Limb (tissue), 2 donors: ENCODE results near the gene CUL3.
A peak's percentile ranks its signal among the peaks of the same experiment; 100 is the strongest.
"Not testable (repeated sequence)": the region's sequence is repeated elsewhere in the genome, so short reads cannot be mapped to it uniquely, and the experiment has no call there.

Experiments
- DNase-seq, 2 donors: peaks; one replicate each; pipeline ENCODE4 v3.0.0-alpha.2; 2016; ENCODE audit errors: extremely low spot score in 2 of 2

The CUL3 gene

DNA sequence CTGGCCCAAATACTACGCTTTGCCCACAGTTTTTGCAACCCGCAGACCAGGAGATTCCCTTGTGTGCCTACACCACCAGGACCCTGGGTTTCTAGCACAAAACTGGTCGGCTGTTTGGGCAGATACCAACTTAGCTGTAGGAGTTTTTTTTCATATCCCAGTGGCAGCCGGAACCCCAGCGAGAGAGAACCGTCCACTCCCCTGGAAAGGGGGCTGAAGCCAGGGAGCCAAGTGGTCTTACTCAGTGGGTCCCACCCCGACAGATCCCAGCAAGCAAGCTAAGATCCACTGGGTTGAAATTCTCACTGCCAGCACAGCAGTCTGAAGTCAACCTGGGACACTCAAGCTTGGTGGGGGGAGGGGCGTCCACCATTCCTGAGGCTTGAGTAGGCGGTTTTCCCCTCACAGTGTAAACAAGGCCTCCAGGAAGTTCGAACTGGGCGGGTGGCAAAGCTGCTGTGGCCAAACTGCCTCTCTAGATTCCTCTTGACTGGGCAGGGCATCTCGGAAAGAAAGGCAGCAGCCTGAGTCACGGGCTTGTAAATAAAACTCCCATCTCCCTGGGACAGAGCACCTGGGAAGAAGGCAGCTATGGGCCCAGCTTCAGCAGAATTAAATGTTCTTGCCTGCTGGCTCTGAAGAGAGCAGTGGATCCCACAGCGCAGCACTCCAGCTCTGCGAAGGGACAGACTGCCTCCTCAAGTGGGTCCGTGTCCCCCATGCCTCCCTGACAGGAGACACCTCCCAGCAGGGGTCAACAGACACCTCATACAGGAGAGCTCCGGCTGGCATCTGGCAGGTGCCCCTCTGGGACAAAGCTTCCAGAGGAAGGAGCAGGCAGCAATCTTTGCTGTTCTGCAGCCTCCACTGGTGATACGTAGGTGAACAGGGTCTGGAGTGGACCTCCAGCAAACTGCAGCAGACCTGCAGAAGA is 99.8 kb downstream of the CUL3 start:
- DNase-seq, result not testable (repeated sequence)

DNA sequence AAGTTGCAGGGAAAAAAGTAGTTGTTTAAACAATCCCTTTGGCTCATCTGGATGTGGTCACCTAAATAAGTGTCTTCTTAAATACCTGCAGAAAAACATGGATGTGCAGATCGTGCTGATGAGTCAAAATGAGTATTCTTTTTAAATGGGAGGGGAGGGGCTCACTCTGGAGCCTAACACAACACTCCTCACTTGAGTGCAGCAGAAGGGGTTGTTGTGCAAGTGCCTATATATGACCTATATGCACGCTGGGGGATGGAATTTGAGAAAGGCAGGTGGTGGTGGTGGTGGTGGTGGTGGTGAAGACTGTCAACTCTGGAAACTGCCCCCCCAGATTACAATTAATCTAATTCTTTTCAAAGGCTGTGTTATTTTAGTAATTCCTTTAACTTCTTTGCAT is 105.3 kb downstream of the CUL3 start:
- DNase-seq, result no peak

DNA sequence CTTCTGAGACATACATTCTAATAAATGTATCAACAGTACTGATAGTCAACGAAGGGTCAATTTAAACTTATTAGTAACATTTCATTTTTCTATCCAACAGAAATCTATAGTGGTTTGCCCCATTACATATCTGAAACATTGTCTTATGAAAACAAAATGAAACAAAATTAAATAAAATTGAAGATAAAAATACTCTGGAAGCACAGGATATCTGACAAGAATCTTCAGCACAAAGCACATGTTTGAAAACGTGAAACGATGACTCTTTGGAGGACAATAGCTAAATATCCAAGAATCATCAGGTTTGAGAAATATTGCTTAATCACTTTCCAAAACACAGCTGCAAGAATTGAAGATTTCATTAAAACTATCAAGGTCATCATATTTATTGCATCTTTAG is 112.3 kb downstream of the CUL3 start:
- no peak for DNase-seq

DNA sequence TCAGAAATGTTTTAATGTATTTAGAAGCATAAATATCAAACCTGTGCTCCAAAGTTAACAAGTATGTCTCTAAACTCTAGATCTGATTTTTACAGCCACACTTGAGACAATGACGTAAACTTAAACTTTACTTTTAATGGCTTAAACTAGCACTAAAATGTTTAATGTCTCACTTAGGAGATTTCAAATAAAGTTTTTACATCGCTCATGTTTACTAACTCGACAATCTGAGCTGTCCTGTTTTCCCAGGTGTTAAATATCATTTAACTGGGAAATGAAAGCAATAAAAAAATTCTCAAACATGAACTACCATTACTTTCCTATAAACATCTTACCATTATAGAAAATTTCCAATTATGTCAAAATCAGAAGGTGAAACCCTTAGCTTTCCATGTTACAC is 113.0 kb downstream of the CUL3 start:
- DNase-seq, result no peak

DNA sequence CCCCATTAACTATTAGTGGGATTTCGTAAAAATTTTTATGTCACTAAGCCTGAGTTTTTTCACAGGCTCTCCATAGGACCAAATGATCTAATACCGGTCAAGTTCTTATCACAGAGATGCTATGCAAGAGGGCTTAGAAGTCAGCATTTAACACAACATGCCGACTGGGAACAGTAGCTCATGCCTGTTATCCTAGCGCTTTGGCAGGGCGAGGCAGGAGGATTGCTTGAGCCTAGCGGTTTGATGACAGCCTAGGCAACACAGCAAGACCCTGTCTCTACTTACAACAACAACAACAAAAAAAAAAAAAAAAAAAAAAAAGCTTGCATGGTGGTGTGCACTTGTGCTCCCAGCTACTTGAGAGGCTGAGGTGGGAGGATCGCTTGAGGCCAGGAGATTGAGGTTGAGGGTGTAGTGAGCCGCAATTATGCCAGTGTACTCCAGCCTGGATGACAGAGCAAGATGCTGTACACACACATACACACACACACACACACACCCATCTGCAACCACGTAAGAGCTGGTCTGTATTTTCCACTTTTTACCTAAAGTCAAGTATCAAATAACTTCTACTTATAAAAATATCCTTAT is 115.7 kb downstream of the CUL3 start:
- no peak for DNase-seq

DNA sequence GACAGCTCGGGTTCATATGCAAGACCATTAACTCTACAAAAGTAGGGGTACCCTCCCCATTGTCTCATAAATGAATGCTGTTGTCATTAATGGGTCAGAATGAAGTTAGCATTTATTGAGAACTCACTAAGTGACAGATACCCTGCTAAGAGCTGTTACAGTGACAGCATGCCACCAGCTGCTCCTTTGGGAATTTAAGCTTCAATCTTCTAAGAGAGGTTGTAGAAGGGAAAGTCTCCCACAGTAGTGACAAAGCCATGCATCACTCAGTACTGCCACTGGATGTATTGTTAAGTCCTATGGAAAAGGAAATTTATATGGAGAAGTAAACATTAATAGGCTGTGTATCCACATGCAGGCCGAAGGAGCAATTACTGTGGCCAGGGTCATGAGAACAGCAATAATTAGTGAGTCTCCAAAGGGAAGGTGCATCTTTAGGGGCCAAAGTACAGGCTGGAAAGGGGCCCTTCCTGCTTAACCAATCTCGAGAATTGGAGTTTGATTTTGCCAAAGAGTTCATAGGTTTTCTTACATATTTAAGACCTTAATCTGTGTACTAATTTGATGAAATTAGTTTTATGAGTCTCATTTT is 118.8 kb downstream of the CUL3 start:
- DNase-seq, result no peak

DNA sequence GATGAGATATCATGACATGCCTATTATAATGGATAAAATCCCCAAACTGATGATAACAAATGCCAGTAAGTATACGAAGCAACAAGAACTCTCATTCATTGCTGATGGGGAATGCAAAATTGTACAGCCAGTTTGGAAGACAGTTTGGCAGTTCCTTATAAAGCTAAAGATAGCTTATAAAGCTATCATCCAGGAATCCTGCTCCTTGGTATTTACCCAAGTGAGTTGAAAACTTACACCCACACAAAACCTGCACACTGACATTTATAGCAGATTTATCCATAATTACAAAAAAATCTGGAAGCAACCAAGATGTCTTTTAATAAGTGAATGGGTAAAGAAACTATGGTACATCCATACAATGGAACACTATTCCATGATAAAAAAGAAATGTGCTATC is 123.8 kb downstream of the CUL3 start:
- DNase-seq, result no peak

DNA sequence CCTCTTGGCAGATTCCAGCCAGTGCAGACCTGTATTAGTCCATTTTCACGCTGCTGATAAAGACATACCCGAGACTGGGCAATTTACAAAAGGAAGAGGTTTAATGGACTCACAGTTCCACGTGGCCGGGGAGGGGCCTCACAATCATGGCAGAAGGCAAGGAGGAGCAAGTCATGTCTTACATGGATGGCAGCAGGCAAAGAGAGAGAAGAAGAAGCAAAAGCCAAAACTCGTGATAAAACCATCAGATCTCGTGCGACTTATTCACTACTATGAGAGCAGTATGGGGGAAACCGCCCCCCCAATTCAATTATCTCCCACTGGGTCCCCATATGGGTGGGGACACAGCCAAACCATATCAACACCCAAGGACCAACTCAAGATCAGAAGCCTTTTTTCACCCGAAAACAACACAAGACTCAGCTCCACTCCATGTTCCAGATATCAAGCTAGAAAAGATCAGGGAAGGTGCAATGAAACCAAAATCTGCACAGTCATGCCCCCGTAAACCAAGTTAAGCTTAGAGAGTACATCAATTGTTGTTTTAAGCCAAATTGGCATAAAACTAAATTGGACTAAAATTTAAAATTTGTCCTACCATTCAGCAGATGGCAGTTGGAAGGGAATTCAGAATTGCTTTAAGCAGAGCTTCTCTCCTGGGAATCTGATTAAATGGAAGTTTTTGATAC is 127.6 kb downstream of the CUL3 start:
- no peak for DNase-seq

DNA sequence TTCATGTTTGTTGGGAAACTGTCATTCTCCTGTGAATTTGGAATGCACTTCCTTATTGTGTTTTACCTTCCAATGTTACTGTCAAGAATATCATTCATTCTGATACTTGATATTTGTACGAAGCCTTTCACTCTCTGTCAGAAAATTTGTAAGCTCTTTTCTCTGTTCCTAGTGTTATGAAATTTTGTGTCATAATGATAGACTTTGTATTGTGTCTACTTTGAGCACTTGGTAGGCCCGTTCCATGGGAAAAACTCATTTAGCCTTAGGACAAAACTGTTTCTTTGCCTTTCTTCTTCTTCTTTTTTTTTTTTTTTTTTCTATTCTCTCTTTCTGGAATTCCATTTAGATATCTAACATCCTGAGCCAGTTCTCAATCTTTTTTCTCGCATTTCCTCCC is 131.3 kb downstream of the CUL3 start:
- no peak for DNase-seq

DNA sequence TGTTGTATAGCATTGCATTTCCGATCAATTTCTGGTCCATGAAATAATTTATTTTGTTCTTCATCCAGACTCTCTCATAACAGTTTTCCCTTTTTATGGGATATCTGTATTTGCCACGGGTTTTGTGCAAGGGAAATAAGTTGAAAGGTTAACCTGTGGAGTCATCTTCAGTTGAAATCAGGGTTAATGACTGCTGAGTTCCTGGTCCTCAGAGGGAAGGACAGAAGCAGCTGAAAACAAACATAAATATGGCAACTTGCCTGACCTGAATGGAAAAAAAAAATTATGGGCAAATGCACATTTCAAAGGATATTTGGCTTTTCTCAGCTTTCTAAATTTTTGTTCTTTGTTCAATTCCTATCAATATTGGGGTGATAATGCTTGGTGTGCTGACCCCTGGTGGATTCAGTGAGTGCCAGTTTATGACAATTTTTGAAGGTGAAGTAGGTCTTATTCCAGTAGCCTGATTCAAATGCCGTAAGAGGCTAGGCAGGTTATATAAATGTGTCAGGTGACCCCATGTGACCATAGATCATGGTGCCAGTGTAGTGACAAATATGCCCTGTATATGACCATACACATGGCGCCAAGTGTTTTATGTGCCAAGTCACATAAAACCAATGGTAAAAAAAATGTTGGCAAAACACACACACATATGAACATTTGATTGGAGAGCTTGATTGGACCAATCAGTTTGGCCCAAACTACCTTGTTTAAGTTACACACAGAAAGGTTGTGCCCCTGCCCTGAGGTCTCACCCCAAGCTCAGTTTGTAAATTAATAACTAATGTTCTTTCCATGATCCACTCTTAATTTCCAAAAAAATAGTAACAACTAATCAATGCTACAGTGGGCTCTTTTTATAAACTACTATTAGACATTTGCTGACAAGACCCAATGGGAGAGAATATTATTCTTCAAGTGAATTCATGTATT is 135.7 kb downstream of the CUL3 start:
- no peak for DNase-seq

DNA sequence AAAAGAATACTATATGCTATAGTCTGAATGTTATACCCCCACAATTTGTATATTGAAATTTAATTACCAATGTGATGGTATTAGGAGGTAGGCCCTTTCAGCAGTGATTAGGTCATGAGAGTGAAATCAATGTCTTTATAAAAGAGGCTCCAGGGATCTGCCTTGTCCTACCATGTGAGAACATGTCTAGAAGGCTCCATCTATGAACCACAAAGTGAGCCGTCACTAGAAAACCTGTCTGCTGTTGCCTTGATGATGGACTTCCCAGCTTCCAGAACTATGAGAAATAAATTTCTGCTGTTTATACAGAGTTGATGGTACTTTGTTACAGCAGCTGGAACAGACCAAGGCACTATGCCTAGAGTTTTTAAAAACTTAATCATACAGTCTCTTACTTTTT is 136.9 kb downstream of the CUL3 start:
- DNase-seq, result no peak

DNA sequence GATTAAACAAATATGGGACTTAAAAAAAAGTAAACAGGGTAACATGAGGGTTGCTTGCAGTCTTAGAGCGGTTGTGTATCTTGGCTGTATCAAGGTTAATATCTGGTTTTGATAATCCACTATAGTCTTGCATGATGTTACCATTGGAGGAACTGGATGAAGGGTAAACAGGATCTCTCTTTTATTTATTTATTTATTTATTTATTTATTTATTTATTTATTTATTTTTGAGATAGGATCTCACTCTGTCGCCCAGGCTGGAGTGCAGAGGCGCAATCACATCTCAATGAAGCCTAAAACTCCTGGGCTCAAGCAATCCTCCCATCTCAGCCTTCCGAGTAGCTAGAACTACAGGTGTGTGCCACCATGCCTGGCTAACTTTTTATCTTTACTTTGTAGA is 140.4 kb downstream of the CUL3 start:
- no peak for DNase-seq

DNA sequence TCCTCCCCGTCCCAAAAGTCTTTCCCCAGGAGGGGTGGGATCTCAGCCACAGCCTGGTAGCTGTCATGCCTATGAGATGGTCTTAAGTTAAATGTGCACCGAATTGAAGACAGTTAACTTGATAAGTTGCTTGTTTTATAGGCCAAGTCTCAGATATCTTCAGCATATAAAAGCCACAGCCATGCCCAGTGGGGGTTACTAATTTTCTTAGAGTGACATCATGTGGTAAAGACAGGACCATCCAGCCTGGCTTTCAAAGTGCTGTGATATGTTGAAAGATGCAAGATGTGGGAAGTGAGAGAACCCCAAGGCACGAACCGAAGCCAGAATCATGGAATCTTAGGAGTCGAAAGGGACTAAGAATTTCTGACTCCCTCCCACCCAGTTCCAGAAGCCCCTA is 141.1 kb downstream of the CUL3 start:
- DNase-seq, result no peak

DNA sequence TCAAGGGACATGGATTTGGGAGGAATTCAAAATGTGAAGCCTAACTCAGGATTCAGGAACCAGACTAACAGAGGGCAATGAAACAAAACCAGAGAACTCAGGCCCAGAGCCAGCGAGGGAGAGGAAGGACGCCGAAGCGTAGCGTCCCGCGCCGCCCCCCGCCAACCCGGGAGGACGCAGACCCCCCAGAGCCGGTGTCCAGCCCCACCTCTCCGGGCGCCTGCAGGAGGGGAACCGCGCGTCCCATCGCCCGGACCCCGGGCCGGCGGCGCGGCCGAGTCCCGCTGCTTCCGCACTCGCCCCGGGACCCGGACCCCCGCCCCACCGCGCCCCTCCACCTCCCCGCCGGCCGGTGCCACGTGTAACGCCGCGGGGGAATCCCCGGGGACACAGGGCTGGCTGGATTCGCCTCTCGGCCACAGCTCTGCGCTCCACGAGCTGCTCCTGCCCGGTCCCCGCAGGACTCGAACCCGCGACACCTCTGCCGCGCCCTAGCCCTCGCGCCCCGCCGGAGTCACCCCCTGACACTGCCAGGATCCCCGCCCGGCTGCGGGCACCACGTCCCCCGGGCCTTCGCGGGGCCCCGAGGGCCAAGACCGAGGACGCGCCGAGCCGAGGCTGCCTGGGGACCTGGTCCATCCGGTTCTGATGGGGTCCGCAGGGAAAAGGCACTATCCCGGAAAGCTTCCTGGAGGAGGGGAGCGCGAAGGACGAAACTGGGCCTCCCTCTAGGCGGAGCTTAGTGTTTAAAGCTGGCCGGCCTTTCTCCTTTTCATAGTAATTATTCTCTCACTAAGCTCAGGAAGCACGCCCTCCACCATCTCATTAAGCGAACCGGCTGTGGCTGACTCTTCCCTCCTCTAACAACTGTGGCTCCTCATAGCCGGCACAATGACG is 142.8 kb downstream of the CUL3 start:
- peak; percentile 36 to 57 for DNase-seq

DNA sequence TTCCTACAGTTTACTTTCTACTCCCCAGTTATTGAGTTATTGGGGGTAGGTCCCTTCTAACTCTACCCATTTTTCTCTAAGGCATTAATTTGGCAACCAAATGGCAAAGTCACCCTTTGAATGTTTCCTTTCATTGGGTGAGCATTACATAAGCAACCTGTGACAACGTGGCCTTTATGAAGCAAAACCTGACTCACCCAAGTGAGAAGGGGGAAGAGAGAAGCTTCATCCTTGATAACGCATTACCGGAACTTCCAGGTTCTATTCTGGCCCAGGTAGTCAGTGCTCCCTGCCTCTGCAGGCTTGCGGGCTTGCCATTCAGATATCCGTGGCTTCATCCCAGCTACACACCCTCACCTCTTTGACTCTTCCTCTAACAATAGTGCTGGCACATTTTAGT is 144.2 kb downstream of the CUL3 start:
- no peak for DNase-seq

DNA sequence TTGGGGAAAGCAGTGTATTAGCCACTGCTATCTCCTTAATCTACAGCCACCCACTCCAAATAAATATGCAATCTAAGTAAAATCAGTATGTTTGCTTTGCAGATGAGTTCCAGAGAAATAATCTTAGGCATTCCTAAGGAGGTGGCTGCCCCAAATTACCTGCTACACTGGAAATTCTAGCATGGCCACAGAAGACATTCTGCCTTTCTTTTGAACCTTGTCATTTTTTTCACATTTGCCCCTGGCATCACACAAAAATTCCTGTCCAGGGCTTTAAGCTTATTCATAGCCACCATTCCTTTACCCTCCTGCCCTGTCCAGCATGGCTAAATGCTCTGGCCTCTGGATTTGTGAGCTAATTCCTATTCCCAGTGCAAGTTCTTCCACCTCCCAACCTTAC is 146.4 kb downstream of the CUL3 start:
- DNase-seq, result no peak

DNA sequence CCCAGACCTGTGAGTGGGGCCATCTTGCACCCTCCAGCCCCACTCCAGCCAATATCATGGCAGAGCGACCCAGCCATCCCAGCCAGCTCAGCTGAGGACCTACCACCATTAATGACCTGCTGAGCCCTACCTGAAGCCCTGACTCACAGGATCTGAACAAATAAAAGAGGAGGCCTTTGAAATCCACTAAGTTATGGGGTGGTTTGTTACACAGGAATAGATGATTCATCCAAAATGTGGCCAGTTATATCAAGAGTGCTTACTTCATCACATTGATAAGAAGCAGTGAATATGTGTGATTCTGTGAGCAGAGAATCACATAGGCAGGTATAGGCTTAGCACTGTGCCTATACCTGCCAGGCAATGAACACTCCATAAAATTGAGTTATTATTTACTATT is 148.5 kb downstream of the CUL3 start:
- no peak for DNase-seq

DNA sequence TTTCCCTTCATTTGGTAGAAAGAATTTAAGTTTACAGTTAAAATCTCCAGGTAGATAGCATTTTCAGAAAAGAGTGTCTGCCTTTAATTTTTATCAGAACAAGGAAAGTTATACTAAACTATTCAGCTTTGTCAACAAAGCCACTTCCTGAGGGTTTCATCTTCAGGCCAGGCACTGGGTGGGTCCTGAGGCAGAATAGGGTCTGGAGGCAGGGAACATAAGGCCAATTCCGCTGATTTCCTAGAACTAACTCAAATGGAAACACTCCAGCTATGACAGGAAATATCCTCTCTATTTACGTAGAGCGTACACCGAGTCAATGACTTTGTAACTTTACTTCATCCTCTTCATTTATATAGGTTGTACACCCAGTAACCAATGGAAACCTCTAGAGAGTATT is 150.5 kb downstream of the CUL3 start:
- no peak for DNase-seq

DNA sequence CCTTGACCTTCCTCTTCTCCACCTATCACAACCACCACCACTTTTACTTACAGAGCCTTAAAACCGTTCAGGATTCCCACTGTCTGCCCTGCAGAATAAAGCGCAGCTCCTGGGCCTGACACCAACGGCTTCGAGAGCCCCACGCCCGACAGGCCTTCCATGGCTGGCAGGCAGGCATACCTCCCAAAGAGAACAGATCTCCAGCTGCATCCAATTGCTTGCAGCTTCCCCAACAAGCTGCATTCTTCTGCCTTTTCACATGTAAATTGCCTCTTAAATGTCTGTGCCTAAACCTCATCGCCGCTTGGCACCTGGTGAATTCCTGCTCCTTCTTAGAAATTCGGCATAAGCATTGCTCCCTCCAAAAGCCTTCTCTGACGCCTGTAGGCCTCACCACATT is 151.7 kb downstream of the CUL3 start:
- no peak for DNase-seq

DNA sequence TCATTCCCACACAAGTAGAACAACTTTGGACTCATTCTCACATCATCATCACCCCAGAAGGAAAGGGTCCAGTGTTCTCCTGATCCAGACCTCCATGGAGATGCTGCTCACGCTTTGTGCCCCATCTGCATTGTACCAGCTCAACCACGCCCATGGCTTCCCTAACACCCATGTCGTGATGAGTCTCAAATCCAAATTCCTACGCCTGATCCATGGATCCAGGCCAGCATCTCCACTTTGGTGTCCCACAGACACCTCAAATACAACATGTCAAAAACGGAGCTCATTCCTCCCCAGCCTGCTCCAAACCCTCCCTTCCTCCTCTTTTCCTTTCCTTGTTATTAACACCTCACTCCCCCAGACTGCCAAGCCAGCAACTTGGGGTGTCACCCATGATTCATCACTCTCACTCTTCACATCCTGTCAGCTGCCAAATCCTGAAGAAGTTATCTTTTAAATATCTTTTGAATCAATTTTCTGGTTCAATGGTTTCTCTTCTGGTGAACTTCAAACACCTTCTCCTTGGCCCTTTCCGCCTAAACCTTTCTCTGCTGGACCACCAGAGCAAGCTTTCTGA is 153.1 kb downstream of the CUL3 start:
- DNase-seq, result no peak
